ENCODE measurements around the gene PAIP1. TPM values are rescaled to one million over a fixed set of nuclear protein-coding genes. Genes with fewer than 3 reads are reported as not detected.
A peak's percentile ranks its signal among the peaks of the same experiment; 100 is the strongest.
"Not testable (repeated sequence)": the region's sequence is repeated elsewhere in the genome, so short reads cannot be mapped to it uniquely, and the experiment has no call there.

Gene PAIP1
- total RNA-seq, 1 donor, result 123 TPM

DNA sequence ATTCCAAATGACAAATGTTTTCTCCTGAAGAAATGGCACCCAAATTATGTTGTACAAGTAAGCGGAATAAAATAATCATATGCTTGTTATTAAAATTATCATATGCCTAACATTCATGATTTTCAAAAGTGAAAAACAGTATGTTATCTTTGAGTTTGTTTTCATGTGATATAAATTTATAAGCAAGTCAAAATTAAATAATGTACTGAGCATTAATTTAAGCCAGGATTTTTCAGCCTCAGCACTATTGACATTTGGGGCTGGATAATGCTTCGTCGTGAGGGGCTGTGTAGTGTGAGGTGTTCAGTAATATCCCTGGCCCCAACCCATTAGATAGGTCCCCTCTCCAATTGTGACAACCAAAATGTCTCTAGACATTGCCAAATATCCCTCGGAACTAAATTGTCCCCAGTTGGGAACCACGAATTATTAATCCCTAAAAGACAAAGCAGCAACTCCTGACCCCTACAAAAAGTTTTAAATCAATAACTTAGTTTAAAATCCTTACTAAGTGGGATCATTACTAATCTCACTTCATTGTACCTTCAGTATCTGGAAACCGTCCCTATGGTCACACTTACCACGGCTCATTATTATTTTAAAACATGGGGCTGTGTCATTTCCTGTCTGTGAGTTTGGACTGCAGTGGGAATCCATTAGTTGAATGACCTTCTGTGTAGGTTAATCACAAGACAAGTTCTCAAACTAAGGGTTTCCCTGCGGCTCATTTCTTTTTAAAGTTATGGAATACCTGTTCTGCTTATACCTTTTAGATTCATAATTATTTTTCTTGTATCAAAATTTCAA lies 44.8 kb upstream of the PAIP1 start:
- DNase-seq (ENCODE audit: low read depth), result peak; percentile 64
- peak overlapping the region; percentile 81 for H3K4me3 ChIP-seq (ENCODE audit: low read depth, low read length)
- TF ChIP-seq, protein P1, sequence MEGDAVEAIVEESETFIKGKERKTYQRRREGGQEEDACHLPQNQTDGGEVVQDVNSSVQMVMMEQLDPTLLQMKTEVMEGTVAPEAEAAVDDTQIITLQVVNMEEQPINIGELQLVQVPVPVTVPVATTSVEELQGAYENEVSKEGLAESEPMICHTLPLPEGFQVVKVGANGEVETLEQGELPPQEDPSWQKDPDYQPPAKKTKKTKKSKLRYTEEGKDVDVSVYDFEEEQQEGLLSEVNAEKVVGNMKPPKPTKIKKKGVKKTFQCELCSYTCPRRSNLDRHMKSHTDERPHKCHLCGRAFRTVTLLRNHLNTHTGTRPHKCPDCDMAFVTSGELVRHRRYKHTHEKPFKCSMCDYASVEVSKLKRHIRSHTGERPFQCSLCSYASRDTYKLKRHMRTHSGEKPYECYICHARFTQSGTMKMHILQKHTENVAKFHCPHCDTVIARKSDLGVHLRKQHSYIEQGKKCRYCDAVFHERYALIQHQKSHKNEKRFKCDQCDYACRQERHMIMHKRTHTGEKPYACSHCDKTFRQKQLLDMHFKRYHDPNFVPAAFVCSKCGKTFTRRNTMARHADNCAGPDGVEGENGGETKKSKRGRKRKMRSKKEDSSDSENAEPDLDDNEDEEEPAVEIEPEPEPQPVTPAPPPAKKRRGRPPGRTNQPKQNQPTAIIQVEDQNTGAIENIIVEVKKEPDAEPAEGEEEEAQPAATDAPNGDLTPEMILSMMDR (IDR thresholded peaks at IDR 0.05; ENCODE audit: insufficient read depth, low read depth, low read length), result no peak

DNA sequence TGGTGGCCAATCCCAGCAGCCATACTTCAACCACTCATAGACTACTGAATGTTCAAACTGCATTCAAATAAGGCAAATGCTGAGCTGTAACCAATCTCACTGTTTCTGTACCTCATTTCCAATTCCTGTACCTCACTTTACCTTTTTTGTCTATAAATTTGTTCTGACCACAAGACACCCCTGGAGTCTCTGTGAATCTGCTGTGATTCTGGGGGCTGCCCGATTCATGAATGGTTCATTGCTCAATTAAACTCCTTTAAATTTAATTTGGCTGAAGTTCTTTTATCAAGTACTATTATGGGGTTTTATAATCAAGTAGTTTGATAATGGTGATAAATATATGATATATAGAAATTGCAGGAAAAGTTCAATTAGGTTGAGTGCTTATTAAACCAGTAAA lies 42.0 kb upstream of the PAIP1 start:
- not testable (repeated sequence) for H3K4me3 ChIP-seq (ENCODE audit: low read depth, low read length); DNase-seq (ENCODE audit: low read depth)

DNA sequence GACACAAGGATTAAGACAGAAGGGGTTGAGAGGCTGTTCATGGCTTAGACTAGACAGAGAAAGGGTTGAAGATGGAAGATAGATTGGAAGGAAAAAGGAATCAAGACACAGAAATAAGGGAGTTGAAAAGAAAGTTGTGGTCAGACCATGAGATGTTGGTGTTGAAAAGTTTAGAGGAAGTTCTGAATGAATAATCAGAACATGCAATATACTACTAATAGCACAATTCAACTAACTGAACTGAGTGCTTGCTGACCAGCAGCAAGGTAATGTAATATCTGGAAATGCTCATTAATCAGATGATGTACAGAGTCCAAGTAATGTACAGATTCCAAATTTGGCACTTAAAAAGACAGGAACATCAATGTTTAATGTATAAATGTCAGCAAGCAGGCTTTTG lies 35.5 kb upstream of the PAIP1 start:
- H3K4me3 ChIP-seq (ENCODE audit: low read depth, low read length), result no peak overlapping the region
- DNase-seq (ENCODE audit: low read depth), result no peak
- TF ChIP-seq, protein P1 (IDR thresholded peaks at IDR 0.05; ENCODE audit: insufficient read depth, low read depth, low read length), result no peak

DNA sequence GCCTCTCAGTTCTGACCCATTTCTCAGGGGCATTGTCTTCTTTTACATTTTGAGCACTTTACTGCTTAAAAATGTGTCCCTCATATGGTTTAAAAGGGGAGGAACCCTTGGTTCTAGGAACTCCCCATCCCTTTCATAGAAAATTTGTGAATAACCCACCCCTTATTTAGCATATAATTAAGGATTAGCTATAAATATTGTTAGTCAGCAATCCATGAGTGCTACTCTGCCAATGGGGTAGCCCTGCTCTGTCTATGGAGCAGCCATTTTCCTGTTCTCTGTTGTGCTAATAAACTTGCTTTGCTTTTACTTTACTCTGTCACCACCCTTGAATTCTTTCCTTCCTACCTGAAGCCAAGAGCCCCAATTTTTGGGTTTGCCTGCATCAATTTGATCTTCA lies 33.8 kb upstream of the PAIP1 start:
- H3K4me3 ChIP-seq (ENCODE audit: low read depth, low read length), result no peak overlapping the region
- TF ChIP-seq, protein P1 (IDR thresholded peaks at IDR 0.05; ENCODE audit: insufficient read depth, low read depth, low read length), result no peak
- DNase-seq (ENCODE audit: low read depth), result no peak

DNA sequence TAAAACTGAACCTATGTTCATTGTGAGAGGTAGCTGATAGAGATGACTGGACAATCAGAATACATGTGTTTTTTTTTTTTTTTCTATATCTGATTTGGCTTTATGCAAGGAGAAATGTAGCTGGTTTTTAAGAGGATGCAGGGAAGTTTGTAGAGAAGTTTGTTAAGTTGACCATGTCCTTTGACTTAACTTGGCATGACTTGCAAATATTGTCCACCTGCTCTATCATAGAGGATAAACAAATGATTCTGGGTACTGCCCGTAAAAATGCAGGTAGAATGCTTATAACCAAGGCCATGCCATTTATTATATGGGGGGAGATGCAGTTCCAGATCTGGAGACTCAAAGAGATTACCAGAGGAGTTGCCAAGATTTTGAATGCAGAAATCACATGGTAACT lies 32.4 kb upstream of the PAIP1 start:
- no peak for DNase-seq (ENCODE audit: low read depth)
- TF ChIP-seq, protein P1 (IDR thresholded peaks at IDR 0.05; ENCODE audit: insufficient read depth, low read depth, low read length), result no peak
- no peak overlapping the region for H3K4me3 ChIP-seq (ENCODE audit: low read depth, low read length)

DNA sequence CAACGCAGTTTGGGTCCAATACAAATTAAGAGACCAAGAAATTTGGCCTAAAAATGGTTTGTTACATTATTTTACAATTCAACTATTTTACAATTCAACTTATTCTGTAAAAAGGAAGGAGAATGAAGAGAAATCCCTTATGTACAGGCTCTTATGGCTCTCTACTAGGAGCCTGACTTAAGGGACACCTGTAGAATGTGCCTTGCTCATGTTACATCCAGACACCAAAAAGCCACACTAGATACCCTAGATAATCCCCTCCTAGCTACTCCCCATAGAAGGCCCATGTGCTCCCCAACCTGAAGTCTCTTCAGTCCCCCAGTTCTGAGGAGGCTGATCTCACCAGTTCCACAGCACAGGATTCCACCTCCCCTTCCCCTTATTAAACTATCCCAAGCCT lies 32.0 kb upstream of the PAIP1 start:
- no peak for DNase-seq (ENCODE audit: low read depth)
- H3K4me3 ChIP-seq (ENCODE audit: low read depth, low read length), result no peak overlapping the region
- TF ChIP-seq, protein P1 (IDR thresholded peaks at IDR 0.05; ENCODE audit: insufficient read depth, low read depth, low read length), result no peak

DNA sequence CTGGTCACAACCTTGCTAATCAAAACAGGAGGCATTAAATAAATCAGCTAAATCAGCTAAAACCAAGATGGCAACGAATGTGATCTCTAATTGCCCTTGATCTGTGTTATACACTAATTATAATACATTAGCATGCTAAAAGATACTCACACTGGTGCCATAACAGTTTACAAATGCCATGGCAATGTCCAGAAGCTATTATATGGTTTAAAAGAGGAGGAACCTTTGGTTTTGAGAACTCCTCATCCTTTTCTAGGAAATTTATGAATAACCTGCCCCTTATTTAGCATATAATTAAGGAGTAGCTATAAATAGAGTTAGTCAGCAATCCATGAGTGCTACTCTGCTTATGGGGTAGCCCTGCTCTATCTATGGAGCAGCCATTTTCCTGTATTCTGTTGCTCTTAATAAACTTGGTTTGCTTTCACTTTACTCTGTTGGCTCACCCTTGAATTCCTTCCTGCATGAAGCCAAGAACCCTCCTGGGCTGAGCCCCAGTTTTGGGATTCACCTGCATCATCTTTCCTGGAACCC lies 27.4 kb upstream of the PAIP1 start:
- DNase-seq (ENCODE audit: low read depth), result no peak
- TF ChIP-seq, protein P1 (IDR thresholded peaks at IDR 0.05; ENCODE audit: insufficient read depth, low read depth, low read length), result no peak
- no peak overlapping the region for H3K4me3 ChIP-seq (ENCODE audit: low read depth, low read length)

All from fibroblast of villous mesenchyme (primary cell).